ENCODE data around the gene UBAP2. TPM values are rescaled to one million over a fixed set of nuclear protein-coding genes. Genes with fewer than 3 reads are reported as not detected.

UBAP2 gene
- total RNA-seq, 1 experiment from 2014 or later: 45.5 TPM

DNA sequence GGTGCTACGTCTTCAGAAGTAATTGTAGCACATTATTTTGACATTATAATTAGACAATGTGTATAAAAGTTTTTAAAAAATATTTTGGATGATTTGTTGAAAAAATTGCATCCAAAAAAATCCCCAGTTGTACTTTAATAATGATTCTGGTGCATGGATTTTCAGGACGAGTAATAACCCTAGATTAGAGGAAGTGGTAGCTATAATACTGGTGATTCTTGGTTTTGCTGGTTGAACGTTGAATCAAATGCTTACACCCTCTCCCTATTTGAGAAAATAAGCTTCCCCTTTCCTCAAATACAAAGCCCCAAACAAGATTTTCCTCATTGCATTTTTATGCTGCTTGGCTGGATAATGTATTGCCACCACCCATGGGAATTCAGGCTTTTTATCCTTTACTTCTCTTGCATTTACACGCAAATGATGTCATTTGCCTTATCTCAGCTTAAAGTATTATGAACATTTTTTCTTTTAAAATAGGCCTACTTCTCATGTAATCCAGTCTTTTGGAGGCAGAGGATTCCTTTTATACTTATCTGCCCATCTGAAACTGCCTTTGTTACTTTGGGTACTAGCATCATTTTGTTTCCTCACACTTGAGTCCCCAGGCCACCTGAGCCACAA, 145.4 kb downstream of the UBAP2 start:
- no peak overlapping the region for H3K27ac Mint-ChIP-seq (ENCODE audit: unreplicated experiment)

GRCh38 chr9:33894316-33894715, 154.4 kb downstream of the UBAP2 start:
- DNase-seq: no peak
- H3K27me3 Mint-ChIP-seq (ENCODE audit: unreplicated experiment): no peaks in the 10 kb centered on the region
- no peak for TF ChIP-seq CTCF (IDR thresholded peaks at IDR 0.05; ENCODE audit: unreplicated experiment)
- intact Hi-C loops (cut with micrococcal nuclease; ENCODE audit: unreplicated experiment): no loop called here
- H3K27ac Mint-ChIP-seq (ENCODE audit: unreplicated experiment): no peak overlapping the region
- H3K36me3 Mint-ChIP-seq (ENCODE audit: insufficient read depth, unreplicated experiment): no peaks in the 10 kb centered on the region
- no peaks in the 10 kb centered on the region for H3K9me3 Mint-ChIP-seq (ENCODE audit: low read depth, unreplicated experiment)
- no TSS peak for BruUV-seq (replicated peaks)
- H3K4me1 Mint-ChIP-seq (ENCODE audit: low read depth, unreplicated experiment): no peaks in the 10 kb centered on the region
- no peak overlapping the region for H3K4me3 Mint-ChIP-seq (ENCODE audit: low read depth, unreplicated experiment)
- CTCF ChIA-PET: no interaction called here

More for the DNA sequence above, 145.4 kb downstream of the UBAP2 start:
- CTCF ChIA-PET: no interaction called here
- DNase-seq: no peak
- H3K9me3 Mint-ChIP-seq (ENCODE audit: low read depth, unreplicated experiment): no peaks in the 10 kb centered on the region
- peaks cover 15% of the 10 kb centered on the region for H3K36me3 Mint-ChIP-seq (ENCODE audit: insufficient read depth, unreplicated experiment)
- intact Hi-C loops (cut with micrococcal nuclease; ENCODE audit: unreplicated experiment): no loop called here
- no TSS peak for BruUV-seq (replicated peaks)
- no peak for TF ChIP-seq CTCF (IDR thresholded peaks at IDR 0.05; ENCODE audit: unreplicated experiment)
- H3K4me3 Mint-ChIP-seq (ENCODE audit: low read depth, unreplicated experiment): no peak overlapping the region
- H3K27me3 Mint-ChIP-seq (ENCODE audit: unreplicated experiment): no peaks in the 10 kb centered on the region
- no peaks in the 10 kb centered on the region for H3K4me1 Mint-ChIP-seq (ENCODE audit: low read depth, unreplicated experiment)

DNA sequence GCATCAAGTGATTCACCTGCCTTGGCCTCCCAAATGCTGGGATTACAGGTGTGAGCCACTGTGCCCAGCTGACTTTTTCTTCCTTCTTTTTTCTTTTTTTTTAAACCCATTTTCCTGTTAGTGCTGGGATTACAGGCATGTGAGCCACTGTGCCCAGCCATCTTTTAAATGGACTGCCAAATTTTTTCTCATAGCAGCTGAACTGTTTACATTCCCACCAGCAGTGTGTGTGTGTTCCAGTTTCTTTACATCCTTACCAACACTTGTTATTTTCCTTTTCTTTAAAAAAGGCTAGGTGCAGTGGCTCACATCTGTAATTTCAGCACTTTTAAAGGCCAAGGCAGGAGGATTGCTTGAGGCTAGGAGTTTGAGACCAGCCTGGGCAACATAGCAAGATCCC, 154.8 kb downstream of the UBAP2 start:
- intact Hi-C loops (cut with micrococcal nuclease; ENCODE audit: unreplicated experiment): no loop called here
- no TSS peak for BruUV-seq (replicated peaks)
- Mint-ChIP-seq H3K4me3 (ENCODE audit: low read depth, unreplicated experiment) (no peak overlapping the region), H3K36me3 (ENCODE audit: insufficient read depth, unreplicated experiment) (no peaks in the 10 kb centered on the region), H3K4me1 (ENCODE audit: low read depth, unreplicated experiment) (no peaks in the 10 kb centered on the region), H3K9me3 (ENCODE audit: low read depth, unreplicated experiment) (no peaks in the 10 kb centered on the region), H3K27me3 (ENCODE audit: unreplicated experiment) (no peaks in the 10 kb centered on the region), H3K27ac (ENCODE audit: unreplicated experiment) (no peak overlapping the region)
- CTCF ChIA-PET: no interaction called here
- TF ChIP-seq CTCF (IDR thresholded peaks at IDR 0.05; ENCODE audit: unreplicated experiment): no peak
- DNase-seq: no peak

DNA sequence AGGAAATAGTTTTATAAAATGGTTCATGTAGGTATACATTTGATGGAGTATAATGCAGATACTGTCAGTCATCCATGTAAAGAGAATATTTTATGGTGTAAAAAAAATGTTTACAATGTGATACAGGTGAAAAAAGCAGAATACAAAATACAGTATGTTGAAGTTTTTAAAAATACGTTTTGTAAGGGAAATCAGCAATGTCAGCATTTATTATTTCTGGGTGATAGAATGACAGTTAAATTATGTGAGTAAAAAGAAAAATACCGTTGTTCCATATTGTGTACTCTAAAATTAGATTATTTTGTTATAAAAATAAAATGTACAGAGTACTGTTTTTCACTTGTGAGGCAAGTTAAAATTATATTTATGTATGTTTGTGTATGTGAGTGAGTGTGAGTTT, 162.7 kb downstream of the UBAP2 start:
- Mint-ChIP-seq H3K4me1 (ENCODE audit: low read depth, unreplicated experiment) (peaks cover 17% of the 10 kb centered on the region), H3K4me3 (ENCODE audit: low read depth, unreplicated experiment) (no peak overlapping the region), H3K27ac (ENCODE audit: unreplicated experiment) (no peak overlapping the region), H3K9me3 (ENCODE audit: low read depth, unreplicated experiment) (no peaks in the 10 kb centered on the region), H3K36me3 (ENCODE audit: insufficient read depth, unreplicated experiment) (no peaks in the 10 kb centered on the region), H3K27me3 (ENCODE audit: unreplicated experiment) (no peaks in the 10 kb centered on the region)
- CTCF ChIA-PET: no interaction called here
- no TSS peak for BruUV-seq (replicated peaks)
- TF ChIP-seq CTCF (IDR thresholded peaks at IDR 0.05; ENCODE audit: unreplicated experiment): no peak
- no peak for DNase-seq
- intact Hi-C loops (cut with micrococcal nuclease; ENCODE audit: unreplicated experiment): no loop called here

Measured in Calu3 (cell line).